ENCODE data around the gene PDGFB.

Gene PDGFB

GRCh38 chr22:39253435-39254070, 8.8 kb upstream of the PDGFB start:
- DNase-seq, result no peak

- DNase-seq, result no peak
Observed at GRCh38 chr22:39252461-39253434, 8.0 kb upstream of the PDGFB start.

DNA sequence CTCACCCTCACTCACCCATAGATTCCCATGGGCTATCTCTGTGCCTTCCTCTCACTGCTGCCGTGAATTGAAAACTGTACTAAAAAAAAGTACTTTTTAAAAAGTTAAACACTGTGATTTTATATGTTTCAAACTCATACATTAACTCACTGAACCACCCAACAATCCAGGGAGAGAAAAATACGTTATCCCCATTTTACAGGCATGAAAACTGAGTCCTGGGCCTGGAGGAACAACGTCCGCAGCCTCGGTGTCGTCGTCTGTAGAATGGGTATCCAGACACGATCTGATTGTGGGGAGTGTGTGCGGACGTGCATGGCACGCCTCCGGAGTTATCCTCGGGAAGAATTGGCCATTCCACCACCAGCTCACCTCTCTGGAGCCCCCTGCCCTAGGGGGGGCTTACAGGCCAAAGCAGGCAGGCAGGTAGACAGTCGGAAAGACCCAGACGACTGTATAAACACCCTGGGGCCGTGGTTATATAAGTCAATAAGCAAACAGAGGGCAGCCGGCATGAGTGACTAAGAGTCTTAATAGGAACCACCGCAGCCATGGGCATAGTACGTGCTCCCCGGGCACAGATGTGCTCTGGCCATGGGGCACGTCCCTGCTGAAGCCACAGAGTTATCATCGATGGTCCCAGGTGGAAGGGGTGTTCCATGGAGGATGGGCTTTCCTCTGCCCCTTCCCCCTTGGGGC, 7.1 kb upstream of the PDGFB start:
- no peak for DNase-seq

DNA sequence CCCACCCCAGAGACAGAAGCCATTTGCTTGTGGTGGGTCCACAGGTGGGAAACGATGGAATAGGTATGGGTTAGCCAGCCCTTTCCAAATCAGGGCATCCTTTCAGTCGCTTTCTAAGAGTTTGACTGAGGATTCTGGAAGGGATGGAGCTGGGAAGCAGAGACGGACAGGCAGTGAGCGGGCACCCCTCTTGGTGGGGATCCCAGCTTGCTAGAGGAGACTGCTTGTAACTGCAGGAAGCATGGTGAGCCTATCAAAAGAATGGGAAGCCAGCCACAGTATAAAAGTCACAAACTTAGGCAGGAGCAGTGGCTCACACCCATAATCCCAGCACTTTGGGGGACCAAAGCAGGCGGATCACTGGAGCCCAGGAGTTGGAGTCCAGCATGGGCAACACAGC, 6.1 kb upstream of the PDGFB start:
- DNase-seq, result no peak

GRCh38 chr22:39250131-39250530, 5.3 kb upstream of the PDGFB start:
- DNase-seq, result no peak

DNA sequence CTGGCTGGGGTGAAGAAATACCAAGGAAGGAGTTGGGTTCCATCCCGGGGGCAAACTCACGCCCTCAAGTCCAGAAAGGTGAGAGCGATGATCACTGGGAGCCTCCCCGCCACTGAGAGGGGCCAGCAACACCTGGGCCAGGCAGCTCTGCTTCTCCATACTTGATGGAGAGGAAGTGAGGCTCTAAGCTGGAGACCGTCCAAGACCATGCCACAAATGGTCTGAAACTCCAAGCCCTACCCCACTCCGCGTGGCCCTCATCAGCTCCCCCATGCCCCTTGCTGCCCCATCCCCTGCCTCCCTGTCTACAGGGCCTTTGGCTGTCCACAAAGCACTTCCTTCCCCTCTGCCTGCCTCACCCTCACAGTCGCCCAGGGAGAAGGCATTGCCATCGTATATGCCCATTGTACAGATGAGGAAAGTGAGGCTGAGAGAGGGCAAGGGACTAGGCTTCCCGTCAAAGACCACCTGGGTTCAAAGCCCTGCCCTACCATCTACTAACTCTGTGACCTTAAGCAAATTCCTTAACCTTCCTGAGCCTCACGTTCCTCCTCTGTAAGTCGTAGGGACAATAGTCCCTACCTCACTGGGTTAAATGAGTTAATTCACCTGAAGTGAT, 4.4 kb upstream of the PDGFB start:
- DNase-seq, result no peak

GRCh38 chr22:39248254-39248653, 3.5 kb upstream of the PDGFB start:
- no peak for DNase-seq

- DNase-seq, result no peak
Observed at GRCh38 chr22:39247361-39247760, 2.6 kb upstream of the PDGFB start.

- DNase-seq, result no peak
Observed at GRCh38 chr22:39246690-39247332, 2.0 kb upstream of the PDGFB start.

GRCh38 chr22:39246217-39246616, 1.4 kb upstream of the PDGFB start:
- no peak for DNase-seq

DNA sequence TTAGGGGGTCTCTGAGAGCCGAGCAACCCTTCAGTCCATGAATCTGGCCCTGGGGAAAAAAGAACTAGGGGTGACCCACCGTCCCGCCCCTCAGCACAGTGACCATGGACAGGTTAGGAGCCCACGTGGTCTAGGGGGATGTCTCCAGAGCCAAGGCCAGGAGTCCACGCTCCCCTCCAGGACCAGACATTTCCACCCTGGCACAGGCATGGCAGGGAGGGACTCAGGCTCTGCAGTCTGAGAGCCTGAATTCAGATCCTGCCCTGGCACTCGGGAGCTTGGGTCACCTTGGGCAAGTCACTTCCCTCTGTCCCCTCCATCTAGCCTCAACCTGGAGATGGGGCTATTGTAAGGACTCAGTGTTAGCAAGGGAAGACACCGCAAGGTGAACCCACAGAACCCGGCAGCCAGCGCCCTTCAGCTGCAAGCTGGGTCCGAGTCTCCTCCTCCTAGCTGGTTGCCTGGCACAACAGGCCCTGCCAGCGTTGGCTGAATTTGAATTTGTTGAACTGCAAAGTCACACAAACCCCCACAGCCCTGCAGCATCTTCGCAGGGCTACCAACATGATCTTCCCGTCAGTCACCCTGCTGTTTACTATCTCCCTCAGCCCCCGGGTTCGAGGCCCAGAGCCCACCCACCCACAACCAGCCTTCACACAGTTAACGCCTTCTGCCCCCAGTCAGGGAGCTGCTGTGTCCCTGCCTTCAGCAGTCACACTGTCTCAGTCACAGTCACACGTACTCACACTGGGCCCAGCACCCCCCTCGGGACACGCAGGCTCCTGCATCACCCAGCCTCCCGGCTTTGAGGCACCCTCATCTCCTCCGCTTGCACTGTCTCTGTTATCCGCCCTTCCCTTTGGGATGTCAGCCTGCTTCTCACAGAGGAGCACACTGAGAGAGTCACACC, 603 bp upstream of the PDGFB start:
- DNase-seq, result no peak

GRCh38 chr22:39244136-39244495, 666 bp downstream of the PDGFB start:
- peak; percentile 30 for DNase-seq

DNA sequence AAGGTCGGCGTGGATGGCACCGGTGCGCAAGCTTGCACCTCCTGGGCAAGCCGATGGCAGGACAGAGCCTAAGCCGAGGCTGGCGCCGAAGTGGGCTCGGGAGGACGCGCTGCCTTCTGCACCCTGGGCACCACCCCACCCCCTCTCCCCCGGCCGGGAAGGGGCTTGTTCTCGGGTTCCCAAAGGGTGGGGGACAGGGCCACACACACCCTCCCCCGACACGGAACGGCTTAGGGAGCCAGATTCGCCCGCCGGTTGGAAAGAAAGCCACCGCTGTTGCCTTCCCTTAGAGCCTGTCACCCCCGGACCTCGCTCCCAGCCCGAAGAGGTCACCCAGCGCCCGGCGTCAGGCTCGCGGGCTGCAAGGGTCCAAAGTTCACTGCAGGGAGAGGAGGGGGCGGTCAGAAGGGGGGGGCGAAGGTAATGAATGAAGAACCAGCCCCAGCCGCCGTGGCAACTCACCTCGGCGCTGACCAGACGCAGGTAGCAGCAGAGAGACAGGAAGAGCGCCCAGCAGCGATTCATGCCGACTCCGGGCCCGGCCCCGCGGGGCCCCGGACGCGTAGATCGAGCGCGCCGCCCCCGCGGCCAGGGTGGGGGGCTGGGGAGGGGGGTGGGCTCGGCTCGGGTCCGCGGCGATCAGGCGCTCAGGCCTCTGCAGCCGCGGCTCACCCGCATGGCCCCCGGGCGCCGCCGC, 1.2 kb downstream of the PDGFB start:
- DNase-seq, result peak; percentile 30

DNA sequence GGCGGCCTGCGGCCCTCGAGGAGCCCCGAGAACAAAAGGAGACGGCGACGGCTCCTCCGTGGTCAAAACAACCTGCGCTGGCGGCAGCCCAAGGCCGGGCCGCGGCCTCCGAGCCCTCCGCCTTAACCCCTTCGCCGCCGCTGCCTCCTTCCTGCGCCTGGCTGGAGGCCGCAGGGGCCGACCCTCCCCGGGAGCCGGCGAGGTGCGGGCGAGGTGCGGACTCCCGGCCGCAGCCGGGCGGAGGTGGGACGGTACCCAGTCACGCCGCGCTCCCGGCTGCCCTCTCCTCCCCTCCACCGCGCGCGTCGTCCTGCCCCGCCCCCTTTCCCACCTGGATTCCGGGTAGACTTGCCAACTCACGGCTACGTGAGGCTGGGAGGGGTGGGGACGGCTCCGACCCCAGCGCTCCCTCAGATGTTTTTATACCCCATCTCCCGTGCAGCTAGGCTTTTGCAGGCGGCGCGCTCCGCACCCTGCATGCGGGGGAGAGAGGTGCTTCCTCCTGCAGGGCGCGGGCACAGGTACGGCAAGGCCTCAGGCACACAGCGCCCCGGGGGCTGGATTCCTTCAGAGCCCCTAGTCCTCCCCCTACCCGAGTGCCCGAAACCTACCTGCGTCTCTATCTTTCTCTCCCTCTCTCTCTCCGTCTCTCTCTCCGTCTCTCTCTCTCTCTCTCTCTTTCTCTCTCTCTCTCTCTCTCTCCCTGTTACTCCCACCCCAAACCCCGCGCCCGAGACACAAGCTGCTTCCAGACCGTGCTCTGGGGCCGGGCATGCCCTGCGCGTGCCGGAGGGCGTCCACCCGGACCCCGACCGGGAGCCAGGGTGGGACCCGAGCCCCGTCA, 2.0 kb downstream of the PDGFB start:
- peak; percentile 43 for DNase-seq

- DNase-seq, result peak; percentile 65
Observed at GRCh38 chr22:39241794-39242594, 2.8 kb downstream of the PDGFB start.

- peak; percentile 34 for DNase-seq
Observed at GRCh38 chr22:39240831-39241793, 3.7 kb downstream of the PDGFB start.

- DNase-seq, result no peak
Observed at GRCh38 chr22:39239561-39240423, 5.0 kb downstream of the PDGFB start.
